NCI-H1694 (cell line): ENCODE measurements around the gene TTLL5.
A peak's percentile ranks its signal among the peaks of the same experiment; 100 is the strongest.

Source experiments
- DNase-seq: peaks from one replicate; lab custom pipeline; 2025; lab: John Stamatoyannopoulos, UW

TTLL5 gene

DNA sequence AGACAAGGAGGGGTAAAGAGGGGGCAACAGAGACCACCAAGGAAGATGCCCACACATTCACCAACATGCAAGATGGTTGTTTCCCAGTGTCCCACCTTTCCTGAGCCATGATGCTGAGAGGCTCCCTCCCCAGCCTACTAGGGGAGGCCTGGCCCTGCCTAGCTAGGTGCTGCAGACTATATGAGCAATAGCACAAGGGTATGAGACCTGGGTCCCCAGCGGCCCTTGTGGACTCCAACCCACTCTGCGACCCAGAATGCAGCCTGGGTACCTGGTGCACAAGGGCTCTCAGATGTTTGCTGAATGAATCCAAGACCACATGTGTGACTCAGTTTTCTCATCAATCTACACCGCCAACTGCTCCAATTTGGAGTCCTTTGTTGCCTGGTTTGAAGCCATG lies 306.8 kb downstream of the TTLL5 start:
- DNase-seq: no peak

DNA sequence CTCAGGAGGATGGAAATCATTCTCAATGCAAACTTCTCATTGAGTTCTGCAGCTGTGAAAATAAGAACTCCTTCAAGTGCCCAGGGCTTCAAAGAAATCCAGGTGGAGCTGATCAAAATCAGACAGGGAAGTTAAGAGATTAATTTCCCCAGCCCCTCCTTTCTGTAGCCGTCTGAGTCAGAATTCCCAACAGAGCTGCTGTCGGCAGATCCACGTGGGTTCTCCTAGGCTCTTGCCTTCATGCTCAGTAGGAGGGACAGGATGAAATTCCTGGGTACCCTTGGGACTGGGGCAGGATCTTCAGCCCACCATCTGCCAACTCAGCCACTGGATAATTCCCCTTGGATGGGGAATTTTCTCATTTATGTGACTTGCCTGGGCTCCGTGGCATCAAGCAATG lies 307.4 kb downstream of the TTLL5 start:
- peak; percentile 54 for DNase-seq

DNA sequence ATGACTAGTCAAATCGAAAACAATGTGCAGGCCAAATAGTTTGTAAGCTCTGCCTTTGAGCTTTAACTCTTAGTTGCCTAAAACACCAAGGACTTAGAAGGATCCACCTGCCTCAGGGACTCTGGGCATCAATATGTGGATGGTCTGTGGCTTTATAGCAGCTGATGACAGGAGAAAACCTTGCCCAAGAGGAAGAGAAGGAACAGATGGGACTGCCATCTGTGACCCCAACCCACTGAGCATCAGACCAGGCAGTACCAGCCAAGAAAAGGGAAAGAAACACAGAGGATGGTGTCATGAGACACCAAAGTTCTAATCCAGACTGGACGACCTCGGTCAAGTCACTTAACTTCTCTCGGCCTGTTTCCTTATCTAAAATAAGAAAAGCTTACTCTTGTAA lies 308.1 kb downstream of the TTLL5 start:
- peak; percentile 74 for DNase-seq

DNA sequence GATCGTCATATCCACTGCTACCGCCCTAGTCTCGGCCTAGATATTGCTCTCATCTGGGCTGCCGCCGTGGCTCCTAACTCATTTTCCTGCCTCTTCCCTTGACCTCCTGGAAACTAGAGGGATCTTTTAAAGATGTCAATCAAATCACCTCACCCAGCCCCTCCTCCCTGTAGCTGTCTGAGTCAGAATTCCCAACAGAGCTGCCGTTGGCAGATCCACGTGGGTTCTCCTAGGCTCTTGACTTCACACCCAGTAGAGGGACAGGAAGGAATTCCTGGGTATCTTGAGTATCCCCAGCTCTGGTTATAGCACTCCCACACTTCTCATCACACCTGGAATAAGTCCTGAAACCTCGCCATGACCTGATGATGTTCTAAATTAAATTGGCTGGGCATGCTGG lies 308.8 kb downstream of the TTLL5 start:
- peak; percentile 33 for DNase-seq

DNA sequence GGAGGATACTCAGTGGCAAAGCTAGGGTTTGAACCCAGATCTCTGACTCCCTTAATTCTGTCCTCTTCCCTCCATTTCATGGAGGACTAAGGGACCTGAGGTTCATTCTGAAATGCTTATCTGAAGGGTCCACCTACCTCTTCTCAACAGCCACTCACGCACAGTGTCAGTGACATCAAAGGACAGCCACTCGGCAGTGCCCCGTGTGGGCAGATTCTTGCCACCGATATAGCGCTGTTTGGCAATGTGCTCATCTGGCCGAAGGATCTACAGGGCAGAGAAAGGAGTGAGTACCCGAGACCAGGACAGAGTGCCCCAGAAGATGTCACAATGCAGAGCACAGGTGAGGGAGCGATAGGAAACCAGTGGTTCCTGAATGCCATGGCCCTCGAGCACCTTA lies 309.9 kb downstream of the TTLL5 start:
- no peak for DNase-seq

DNA sequence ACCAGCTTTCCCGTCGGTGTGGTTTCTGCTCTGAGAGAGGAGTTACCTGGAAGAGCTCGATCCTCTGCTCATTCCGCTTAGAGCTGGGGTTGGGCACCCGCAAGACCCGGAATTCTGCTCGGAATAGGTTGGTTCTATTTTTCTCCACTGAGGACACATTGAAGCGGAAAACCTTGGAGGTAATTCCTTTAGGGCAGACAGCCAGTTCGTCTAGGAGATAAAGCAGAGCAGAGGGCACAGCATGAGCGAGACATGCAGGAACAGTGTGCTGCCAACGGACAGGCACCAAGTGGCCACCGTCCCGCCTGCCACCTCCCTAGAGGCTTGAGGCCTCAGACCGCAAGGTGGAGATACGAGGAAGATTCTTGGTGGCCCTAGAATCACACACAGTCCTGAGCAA lies 310.5 kb downstream of the TTLL5 start:
- DNase-seq: no peak

DNA sequence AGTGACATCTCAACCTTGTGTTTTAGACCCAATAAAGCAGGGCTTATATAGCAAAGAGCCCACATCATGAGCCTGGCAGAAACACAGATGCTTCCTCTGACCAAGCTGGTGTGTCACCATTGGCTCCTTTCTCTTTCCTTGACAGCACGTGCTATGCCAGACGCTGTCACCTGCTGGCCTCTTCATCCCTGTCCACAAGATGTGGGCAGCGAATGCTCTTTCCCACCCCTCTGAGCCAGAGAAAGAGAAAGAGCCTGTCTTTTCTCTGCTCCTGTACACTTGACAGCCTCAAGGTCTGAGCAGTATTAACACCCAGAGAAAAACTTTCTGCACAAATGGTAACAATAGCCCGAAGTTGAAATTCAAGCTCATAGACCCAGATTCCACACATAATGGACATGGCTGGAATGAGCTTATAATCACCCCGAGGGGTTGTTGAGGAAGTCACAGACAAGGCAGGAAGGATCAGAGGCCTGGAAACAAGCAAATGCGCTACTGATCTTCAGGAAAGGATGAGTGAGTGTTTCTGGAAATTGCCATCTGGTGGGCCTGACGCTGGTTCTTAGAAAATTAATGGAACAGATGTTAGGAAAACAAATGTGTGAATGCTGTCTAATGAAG lies 311.9 kb downstream of the TTLL5 start:
- DNase-seq: peak; percentile 93

DNA sequence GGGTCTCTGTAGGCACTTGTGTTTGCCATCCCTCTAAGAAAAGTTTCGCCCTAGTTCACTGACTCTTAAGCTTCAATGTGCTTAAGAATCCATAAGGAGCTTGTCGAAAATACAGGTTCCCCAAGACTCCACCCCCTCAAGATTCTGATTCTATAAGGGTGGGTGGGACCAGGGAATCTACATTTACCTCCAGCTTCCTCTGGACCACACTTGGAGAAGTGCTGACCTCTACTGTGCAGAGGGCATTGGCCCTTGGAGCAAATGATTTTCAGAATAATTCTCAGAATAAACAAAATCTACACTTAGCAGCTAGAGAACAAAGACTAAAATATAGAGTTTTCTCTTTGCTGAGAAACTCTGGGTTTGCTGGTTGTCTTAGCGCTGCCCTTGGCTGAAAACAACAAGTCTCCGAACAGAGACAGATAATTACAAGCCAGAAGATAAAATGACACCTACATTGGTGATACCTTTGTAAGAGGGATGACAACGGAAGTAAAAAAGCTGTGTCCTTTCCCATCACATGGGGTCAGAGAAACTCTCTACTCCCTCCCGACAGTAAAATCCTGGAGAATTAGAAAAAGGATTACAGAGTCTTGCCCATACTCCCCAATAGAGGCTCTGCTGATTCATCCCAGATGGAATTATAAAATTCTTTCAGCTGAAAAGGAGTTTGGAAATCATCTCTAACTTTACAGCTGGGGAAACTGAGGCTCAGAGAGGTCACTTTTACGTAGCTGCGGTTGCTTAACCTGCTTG lies 316.0 kb downstream of the TTLL5 start:
- no peak for DNase-seq

DNA sequence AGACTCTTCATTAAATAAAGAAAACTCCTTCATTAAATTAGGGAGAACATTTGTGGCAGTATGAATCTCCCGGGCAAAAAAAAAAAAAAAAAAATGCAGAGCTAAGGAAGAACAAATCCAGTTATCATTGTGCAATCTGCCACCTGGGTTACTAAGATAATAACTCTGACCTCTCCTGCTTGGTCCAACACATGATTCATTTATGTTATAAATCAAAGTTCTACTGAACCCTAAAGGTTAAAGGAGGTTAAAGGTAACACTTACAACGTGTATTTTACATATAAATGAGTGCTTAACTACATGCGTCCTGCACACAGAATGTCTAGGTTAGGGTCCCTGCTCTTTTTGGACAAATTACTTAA lies 316.5 kb downstream of the TTLL5 start:
- no peak for DNase-seq

DNA sequence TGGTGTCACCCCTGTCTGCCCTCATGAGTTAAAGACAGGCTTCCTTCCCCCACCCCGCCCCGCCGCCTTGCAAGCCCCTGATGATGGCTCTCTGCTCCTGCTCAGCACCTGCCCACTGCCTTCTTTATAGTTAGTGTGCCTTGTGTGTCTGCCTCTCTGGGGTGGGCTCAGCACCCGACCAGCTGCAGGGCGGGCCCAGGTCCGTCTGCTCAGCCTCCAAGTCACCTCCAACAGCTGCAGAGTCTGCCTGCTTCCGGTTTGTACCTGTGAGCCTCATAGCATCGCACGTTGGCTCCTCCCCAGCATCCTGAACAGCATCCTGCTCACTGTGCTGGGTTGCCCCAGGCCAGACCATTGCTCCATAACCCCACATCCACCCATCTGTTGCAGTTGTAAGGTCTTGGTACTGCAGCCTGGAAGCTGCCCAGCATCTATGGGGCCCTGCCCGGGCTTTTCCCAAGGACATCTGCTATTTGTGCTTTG lies 317.2 kb downstream of the TTLL5 start:
- peak; percentile 22 for DNase-seq

DNA sequence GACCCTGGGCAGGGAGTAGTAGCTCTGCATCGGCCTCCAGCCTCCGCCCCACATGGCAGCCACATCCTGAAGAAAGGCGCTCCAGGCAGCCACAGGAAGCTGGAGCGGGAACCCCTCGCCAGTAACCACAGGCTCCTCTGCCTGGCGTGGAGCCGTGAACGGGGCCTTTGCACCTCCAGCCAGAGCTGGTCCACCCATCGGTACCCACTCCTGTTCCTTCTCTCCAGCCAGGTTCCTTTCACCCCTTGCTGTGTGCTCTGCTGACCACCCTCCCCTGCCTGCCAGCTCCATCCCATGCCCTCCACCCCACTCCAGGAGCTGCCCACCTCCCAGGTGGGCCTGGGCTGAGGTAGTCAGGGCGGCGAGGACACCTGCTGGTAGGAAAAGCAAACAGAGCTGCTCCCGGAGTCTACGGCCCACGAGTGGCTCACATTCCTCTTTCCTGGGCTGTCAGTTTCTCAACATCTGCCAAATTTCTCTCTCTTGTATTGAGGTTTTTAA lies 318.1 kb downstream of the TTLL5 start:
- DNase-seq: peak; percentile 59

DNA sequence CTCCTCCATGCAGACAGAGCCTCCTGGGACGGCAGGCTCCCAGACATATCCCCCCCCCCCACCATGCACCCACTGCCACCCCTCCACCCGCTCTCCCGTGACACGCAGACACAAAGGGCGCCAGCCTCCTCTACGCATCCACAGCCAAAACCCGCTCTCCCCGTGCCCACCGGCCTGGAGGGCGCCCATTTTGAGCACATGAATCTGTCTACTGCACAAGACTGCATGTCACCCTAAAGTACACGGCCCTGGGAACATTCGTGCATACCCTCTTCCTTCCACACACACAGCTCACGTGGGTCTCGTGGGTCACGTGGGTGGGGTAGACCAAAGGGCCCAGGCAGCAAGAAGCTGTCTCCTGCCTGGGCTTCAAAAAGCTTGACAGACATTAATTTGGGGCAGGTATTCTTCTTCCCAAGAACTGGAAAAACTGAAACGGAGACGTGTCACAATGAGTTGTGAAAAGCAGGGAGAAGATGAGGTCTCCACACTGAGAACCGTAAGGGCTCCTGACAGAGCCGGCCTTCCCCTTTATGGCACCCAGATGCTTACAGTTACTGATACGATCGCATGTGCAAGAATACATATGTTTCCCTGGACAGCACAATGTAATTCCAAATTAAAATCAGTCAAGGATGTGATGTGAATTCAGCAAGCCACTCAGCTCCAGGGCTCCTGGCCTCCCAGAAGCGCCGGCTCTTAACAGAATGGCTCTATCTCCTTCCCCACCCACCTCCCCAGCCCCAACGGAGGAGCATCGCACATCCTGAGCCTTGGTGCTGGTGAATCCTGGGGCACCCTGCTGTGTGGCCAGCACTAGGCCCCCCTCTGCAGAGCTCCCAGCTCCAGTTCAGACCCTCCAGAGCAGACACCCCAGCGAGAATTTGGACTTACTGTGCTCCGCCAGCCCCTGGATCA lies 318.9 kb downstream of the TTLL5 start:
- DNase-seq: no peak

DNA sequence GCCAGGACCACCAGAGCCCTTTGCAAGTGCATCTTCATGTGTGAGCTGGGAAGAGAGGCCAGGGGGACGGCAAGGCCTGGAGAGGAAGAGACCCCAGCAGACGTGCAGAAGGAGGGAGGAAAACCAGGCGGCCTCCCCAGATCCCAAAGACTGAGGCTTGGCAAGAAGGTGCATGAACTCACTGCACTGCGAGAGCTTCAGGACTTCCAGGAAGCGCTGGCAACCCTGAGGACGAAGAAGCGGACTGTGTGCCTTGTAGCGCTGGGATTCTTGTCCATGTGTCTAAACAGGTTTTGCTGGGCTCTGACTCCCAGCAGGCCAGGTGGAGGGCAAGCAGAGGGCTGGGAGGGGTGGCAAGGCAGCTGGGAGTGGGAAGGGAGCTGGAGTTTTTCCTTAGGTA lies 319.8 kb downstream of the TTLL5 start:
- DNase-seq: no peak

DNA sequence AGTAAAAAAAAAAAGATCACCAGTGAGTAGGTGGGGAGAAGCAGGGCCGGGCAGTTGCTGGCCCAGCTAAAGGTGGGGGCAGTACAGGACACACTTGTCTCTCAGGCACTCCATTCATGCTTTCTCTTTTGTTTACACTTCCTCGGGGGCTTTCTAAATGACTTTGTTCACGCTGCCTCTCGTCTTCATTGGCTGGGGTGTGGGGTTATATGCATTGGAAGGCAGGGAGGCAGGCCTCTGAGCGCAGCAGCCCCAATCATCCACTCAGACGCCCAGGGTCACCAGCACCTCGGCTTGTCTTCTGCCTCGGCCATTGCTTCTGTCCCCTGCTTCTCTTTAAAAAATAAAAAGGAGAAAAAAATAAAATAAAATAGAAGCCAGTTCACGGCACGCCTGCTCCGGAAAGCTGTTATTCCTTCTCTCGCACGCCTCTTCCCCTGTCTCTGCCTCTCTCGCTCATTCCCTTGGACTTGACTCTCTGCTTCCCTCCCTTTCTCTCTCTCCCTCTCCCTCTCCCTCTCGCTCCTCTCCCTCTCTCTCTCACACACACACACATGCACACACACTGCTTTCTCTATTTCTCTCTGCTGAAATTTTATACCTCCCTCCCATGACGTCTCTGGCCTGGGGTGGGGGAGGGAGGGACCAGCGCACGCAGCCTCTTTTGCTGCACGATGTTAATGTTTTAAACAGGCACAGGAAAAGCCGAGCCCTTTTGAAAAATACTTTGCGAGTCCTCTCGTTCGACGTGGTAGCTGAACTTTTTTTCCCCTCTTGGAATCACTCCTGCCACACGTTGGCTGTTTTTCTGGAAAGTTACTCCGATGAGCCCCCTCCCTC lies 320.6 kb downstream of the TTLL5 start, which contains the start of gene TGFB3:
Gene TGFB3 (minus strand): TSS at position 570 of the 840 bp plus-strand sequence. CDS start 1,102 bp downstream, outside the sequence.
- peak; percentile 87 for DNase-seq

DNA sequence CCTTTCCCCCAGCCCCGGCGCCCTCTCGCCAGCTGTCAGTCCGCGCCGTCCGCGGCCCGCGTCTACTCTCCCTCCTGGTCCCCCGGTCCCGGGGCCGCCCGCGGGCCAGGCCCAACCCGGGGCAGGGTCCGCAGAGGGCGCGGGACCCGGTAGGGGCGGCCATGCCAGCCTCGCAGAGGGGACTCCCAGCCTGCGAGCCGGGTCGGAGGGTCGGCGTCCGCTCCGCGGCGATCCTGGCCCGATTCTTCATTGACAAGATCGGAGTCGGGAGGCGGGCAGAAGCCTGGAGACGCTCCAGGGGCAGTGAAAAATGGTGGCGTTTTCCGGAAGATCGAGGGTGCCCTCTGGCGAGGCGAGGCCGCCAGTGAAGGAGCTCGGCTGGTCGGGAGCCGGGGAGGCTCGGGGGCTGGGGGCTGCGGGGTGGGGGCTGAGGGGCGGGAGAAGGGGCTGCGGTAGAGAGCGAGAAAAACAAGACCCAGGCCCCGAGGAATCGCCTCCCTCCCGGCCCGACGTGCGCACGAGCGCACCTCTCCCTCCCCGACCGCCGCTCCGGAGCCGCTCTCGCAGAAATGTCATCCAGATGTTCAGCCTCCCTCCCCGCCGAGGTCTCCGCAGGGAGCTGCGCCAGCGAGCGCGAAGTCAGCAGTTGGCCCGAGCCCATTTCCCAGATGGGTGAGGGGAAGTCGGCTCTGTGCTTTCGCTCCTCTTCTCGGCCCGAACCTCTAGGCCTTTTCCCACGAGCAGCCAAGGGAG lies 321.4 kb downstream of the TTLL5 start:
- peak; percentile 82 for DNase-seq

DNA sequence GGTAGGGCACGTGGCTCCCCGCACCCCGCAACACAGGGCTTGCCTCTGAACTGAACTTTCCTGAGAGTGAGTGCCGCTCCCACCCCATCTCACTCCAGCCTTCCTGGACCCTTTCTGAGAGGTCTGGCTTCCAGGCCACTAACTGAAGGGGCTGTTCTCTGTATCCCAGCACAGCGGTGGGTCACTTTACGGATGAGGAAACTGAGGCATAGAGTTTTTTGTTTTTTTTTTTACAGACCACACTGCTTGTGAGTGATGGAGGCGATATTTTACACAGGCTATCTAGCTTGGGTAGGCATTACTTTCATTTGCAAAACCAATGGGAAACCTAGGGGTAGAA lies 321.9 kb downstream of the TTLL5 start:
- no peak for DNase-seq

DNA sequence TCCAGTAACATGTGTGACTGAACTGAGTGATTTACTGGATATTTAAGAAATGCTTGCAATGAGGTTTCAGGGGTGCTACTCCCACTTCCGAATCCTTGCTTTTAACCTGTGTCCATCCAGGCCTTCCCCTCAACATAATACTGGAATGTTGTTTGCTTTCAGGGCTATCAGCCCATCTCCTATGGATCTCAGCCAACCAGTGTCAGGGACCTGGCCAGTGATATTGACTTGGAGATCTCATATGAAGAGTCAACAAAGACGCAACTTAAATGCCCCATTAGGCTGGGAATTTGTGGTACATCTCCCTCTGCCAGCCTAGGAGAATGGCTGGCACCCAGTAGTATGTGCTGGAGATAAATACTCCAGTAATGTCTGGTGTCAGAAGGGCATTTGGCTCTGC lies 323.6 kb downstream of the TTLL5 start:
- no peak for DNase-seq

DNA sequence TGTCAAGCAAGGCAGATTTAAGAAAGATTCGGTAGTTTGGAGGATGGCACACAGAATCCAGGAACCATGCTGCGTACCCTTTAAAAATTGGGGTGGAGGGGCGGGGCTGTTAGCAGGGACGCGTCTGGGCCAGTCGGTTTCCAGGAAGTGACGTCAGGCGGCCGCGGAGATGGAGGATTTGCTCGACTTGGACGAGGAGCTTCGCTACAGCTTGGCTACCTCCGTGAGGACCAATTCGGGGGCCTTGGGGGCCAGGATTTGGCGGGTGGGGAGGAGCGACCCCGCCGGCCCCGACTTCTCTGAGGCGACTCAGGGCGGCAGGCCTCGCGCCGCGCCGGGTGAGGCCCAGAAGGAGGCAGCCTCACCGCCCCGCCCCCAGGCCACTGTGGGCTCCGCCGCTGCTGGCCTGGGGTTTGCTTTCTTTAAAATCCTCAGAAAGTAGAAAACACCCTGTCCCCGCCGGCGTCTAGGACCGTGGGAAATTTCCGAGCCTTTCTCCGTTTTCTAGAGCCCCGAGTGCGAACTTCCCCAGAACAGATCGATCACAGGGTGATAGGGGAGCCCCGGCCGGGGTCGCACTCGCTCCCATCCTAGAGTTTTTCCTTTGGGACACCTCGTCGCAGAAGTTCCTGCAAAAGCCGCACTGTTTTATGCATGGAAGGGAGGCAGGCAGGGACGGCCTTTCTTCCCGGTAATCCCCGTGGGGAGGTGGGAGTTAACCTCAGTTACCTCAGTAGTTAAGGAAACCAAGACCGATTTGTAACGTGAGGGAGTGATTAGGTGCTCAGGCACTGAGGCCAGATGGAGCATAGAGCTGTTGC lies 324.8 kb downstream of the TTLL5 start, which contains the start of gene IFT43:
Gene IFT43 (plus strand): TSS at position 146 of the 821 bp plus-strand sequence. CDS start 24 bp downstream, at position 170.
- peak; percentile 63 for DNase-seq

DNA sequence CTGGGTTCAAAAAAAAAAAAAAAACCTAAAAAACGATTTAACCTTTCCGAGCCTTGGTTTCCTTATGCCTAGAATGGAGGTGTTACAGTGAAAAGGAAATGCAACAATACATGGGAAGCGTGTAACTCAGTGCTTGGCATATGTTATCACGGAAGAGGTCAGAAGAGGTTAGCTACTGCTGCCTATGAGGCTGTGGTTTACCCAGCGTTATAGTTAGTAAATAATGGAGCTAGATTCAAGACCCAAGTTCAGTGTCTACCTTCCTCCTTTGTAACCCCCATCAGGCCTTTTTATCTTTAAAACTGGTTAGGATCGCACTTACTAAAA lies 325.4 kb downstream of the TTLL5 start:
- DNase-seq: no peak
